ENCODE results near the gene BRWD1.

Gene BRWD1

GRCh38 chr21:39314143-39315027 lies 953 bp upstream of the BRWD1 start:
- DNase-seq (ENCODE audit: low read depth): peak; percentile 76
- peak overlapping the region; percentile 80 for H3K4me3 ChIP-seq (ENCODE audit: low read depth, low read length)
- no peak for TF ChIP-seq CTCF (IDR thresholded peaks at IDR 0.05; ENCODE audit: insufficient read depth, low read depth, low read length, missing control alignments)

- peak; percentile 31 for DNase-seq (ENCODE audit: low read depth)
- TF ChIP-seq CTCF (IDR thresholded peaks at IDR 0.05; ENCODE audit: insufficient read depth, low read depth, low read length, missing control alignments): no peak
Observed at GRCh38 chr21:39313042-39313570, 326 bp downstream of the BRWD1 start.

GRCh38 chr21:39312112-39313041 lies 1.1 kb downstream of the BRWD1 start:
- TF ChIP-seq CTCF (IDR thresholded peaks at IDR 0.05; ENCODE audit: insufficient read depth, low read depth, low read length, missing control alignments): no peak
- H3K4me3 ChIP-seq (ENCODE audit: low read depth, low read length): peak overlapping the region; percentile 80
- peak; percentile 94 for DNase-seq (ENCODE audit: low read depth)

More at GRCh38 chr21:39313042-39313570, 326 bp downstream of the BRWD1 start:
- H3K4me3 ChIP-seq (ENCODE audit: low read depth, low read length): peak overlapping the region; percentile 80

GRCh38 chr21:39311164-39311563 lies 2.3 kb downstream of the BRWD1 start:
- DNase-seq (ENCODE audit: low read depth): no peak
- no peak for TF ChIP-seq CTCF (IDR thresholded peaks at IDR 0.05; ENCODE audit: insufficient read depth, low read depth, low read length, missing control alignments)
- H3K4me3 ChIP-seq (ENCODE audit: low read depth, low read length): no peak overlapping the region

- TF ChIP-seq CTCF (IDR thresholded peaks at IDR 0.05; ENCODE audit: insufficient read depth, low read depth, low read length, missing control alignments): no peak
- H3K4me3 ChIP-seq (ENCODE audit: low read depth, low read length): no peak overlapping the region
- no peak for DNase-seq (ENCODE audit: low read depth)
Observed at GRCh38 chr21:39307466-39307865, 6.0 kb downstream of the BRWD1 start.

- no peak for TF ChIP-seq CTCF (IDR thresholded peaks at IDR 0.05; ENCODE audit: insufficient read depth, low read depth, low read length, missing control alignments)
- no peak overlapping the region for H3K4me3 ChIP-seq (ENCODE audit: low read depth, low read length)
- DNase-seq (ENCODE audit: low read depth): no peak
Observed at GRCh38 chr21:39300587-39300986, 12.8 kb downstream of the BRWD1 start.
